COLO829 (cell line): ENCODE measurements around the gene SNX9.
"Not testable (repeated sequence)": the region's sequence is repeated elsewhere in the genome, so short reads cannot be mapped to it uniquely, and the experiment has no call there.

Source experiments
- DNase-seq: peaks from one replicate; pipeline ENCODE4 v3.0.0; 2012; ENCODE audit warnings: low spot score

Gene SNX9

DNA sequence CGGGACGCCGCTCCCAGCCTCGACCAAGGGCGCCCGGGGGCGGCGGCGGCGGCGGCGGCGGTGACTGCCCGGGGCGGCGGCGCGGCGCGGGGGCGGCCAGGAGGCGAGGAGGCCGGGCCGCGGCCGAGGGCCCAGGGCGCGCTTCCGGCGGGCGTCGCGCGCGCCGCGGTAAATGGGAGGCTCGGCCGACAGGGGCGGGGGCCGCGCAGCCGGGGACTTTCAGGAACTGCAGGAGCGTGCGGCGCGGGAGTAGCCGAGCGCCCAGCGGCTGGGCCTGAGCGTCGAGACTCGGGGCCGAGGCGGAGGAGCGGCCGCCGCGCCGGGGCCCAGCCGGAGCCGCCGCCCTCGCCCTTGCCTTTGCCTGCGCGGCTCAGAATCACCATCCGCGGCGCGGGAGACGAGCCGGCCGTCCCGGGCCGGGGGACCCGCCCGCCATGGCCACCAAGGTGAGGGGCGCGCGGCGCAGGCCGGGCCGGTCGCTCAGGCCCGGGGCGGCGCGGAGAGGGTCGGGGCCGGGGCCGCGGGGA lies at the start of gene SNX9:
Gene SNX9 (plus strand): TSS at position 246 of the 527 bp plus-strand sequence. CDS start 189 bp downstream, at position 435.
- DNase-seq: peak; percentile 39

GRCh38 chr6:157773248-157773773 lies 49.7 kb upstream of the SNX9 start:
- no peak for DNase-seq

GRCh38 chr6:157774153-157775135 lies 48.6 kb upstream of the SNX9 start:
- no peak for DNase-seq

- no peak for DNase-seq
These were observed 47.7 kb upstream of the SNX9 start for GRCh38 chr6:157775376-157775775.

DNA sequence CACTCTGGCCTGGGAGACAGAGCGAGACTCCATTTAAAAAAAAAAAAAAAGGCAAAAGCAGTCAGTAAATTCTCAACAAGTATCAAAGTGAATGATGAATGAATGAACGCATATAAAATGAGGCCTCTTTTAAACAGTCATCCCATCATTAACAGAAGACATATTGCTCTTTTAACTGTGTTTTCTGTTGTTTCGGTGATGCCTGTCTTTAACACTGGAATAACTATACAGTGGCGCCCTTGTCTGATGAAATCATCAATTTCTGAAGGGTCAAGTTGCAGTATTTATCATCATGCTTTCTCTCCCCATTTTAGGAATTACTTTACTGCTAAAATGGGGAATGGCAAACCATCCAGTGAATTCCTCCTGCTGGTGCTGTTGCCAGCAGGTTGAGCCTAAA lies 45.7 kb upstream of the SNX9 start:
- no peak for DNase-seq

GRCh38 chr6:157778719-157779118 lies 44.3 kb upstream of the SNX9 start:
- no peak for DNase-seq

GRCh38 chr6:157779705-157780604 lies 43.1 kb upstream of the SNX9 start:
- DNase-seq: no peak

- no peak for DNase-seq
These were observed 37.4 kb upstream of the SNX9 start for GRCh38 chr6:157785636-157786035.

DNA sequence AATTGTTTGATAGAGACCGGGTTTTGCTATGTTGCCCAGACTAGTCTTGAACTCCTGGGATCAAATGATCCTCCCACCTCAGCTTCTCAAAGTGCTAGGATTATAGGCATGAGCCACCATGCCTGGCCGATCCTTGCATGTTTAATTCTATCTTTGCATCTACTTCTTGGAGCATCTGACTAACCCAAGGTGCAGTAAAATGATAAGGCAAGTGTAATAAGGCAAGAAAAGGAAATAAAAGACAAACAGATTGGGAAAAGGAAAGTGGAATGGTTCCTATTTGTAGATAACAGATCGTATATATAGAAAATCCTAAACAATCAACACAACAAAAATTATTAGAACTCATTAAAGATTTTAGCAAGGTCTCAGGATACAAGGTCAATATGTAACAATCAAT lies 36.8 kb upstream of the SNX9 start:
- DNase-seq: no peak

GRCh38 chr6:157787080-157787479 lies 36.0 kb upstream of the SNX9 start:
- no peak for DNase-seq

DNA sequence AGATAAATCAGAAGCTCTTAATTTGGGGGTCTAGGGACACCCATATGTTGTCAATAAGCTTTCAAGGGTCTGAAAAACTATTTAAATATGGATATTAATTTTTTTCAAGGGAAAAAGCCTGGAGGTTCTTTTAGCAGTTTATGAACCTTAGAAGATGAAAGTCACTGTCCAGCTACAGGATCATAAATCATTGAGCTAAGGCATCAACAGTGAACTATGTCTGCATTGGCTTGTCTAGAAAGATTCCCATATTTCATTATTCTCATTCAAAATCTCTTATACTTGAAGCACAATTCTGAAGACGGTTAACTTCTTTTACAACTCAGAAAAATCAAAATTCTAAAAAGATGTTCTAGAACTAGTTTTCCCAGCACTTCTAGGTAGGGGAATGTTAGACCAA lies 34.9 kb upstream of the SNX9 start:
- no peak for DNase-seq

- DNase-seq: no peak
These were observed 33.7 kb upstream of the SNX9 start for GRCh38 chr6:157789297-157789696.

- DNase-seq: no peak
These were observed 33.2 kb upstream of the SNX9 start for GRCh38 chr6:157789861-157790260.

DNA sequence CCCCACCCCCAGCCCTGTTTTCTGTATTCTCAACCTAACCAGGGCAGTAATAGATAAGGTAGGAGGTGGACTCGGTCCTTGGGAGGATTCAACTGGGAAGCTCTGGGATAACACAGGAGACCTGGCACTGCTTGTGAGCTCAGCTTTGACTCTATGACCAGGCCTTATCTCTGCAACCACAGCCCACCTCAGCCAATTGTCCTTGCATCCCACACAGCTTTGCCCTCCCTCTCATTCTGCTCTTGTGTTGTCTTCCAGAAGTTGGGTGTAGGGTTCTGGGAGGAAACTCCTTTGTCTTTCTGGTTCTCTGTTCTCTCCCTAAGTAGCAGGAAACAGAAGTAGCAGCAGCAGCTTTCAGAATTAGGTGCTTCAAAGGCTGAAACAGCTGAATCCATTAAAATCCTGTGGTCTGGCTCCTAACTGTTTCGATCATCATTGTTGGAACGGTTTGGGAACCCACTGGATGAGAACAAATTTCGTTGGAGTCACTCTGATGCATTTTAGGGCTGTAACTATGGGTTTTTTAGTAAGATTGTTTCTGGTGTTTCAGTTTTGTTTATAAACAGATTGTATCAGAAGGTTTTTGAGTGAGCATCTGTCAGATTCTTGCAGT lies 32.4 kb upstream of the SNX9 start:
- DNase-seq: no peak

GRCh38 chr6:157791450-157791849 lies 31.6 kb upstream of the SNX9 start:
- DNase-seq: no peak

DNA sequence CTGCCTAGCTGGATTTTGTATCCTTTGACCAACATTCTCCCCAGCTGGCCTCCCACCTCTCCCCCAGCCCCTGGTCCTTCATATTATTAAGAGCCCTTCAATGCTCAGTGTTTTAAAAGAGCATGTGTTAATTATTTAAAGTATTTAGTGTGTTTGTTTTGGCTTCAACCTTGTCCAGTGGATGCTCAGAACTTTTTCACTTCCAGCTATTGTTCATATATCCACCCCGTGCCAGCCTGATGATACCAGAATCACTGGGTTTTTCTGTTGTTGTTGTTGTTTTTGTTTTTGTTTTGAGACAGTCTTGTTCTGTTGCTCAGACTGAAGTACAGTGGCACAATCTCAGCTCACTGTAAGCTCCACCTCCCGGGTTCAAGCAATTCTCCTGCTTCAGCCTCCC lies 30.4 kb upstream of the SNX9 start:
- DNase-seq: no peak

DNA sequence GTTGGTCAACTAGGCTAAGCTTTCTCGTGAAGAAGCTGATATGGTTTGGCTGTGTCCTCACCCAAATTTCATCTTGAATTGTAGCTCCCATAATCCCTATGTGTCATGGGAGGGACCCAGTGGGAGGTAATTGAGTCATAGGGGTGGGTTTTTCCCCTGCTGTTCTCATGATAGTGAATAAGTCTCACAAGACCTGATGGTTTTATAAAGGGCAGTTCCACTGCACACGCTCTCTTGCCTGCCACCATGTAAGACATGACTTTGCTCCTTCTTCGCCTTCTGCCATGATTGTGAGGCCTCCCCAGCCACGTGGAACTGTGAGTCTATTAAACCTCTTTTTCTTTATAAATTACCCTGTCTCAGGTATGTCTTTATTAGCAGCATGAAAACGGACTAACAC lies 29.0 kb upstream of the SNX9 start:
- DNase-seq: not testable (repeated sequence)

DNA sequence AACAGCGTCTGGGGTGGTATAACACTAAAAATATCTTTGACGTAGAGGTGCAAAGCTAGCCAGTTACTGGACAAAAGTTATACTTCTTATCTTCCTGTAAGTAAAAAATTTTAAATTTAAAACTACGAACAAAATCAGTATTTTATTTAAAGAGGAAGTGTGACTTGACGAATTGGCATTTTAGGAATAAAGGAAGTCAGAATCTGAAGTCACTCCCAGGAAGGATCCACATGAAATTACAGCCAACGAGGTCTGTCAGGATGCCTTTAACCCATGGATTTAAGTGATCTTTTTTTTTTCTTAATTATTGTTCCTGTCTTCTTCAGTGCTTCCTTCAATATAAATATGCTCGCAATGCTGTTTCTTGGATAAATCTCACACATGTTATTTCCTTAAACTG lies 27.2 kb upstream of the SNX9 start:
- no peak for DNase-seq

GRCh38 chr6:157798851-157799250 lies 24.2 kb upstream of the SNX9 start:
- DNase-seq: no peak

- not testable (repeated sequence) for DNase-seq
These were observed 23.5 kb upstream of the SNX9 start for GRCh38 chr6:157799561-157799960.

DNA sequence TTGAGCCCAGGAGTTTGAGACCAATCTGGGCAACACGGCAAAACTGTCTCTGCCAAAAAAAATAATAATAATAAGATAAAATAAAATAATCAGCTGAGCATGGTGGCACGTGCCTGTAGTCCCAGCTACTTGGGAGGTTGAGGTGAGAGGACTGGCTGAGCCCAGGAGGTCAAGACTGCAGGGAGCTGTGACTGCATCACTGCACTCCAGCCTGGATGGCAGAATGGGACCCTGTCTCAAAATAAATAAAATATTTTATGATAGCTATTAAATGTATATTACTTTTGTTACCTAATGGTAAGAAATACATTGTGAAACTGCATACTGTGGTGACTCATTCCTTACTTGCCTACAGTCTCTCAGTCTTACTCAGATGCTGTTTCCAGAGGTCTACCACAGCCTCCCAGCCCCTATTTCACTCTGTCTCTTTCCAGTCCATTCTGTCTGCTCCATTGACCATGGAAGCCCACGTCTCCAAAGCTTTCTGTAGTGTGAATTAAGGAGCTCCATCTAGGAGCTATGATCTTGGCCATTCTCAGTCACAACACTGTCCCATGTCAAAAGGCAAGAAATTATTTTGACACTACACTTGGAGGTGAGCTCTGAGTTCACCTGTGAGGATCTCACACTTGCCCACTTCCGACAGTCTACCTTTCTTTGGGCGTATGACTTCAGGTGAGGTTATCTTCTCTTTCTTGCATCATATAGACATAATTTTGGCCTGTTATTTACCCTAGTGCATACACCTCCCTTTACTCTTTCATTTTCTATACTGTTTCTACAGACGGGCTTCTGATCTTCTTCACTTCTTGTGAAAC lies 22.4 kb upstream of the SNX9 start:
- DNase-seq: no peak
